Body of pancreas (tissue), 4 donors: ENCODE results near the gene SEPHS1.

Source experiments
- POLR2A ChIP-seq, 3 donors: fragments of 450-650 bp; IDR thresholded peaks; one replicate each; pipeline ENCODE4 v1.6.1; 2016; ENCODE audit warnings: antibody characterized with exemption in 3 of 3, mild to moderate bottlenecking in 2 of 3
- TF ChIP-seq, protein P1 (sequence below), 7 experiments: fragments of 450-650 bp in 4 of 7; fragments of 200-600 bp in 3 of 7; sonication (generic) in 3 of 7; IDR thresholded peaks; one replicate each; pipeline ENCODE4 v1.5.1; 2016 to 2019; ENCODE audit warnings: antibody characterized with exemption in 7 of 7

DNA sequence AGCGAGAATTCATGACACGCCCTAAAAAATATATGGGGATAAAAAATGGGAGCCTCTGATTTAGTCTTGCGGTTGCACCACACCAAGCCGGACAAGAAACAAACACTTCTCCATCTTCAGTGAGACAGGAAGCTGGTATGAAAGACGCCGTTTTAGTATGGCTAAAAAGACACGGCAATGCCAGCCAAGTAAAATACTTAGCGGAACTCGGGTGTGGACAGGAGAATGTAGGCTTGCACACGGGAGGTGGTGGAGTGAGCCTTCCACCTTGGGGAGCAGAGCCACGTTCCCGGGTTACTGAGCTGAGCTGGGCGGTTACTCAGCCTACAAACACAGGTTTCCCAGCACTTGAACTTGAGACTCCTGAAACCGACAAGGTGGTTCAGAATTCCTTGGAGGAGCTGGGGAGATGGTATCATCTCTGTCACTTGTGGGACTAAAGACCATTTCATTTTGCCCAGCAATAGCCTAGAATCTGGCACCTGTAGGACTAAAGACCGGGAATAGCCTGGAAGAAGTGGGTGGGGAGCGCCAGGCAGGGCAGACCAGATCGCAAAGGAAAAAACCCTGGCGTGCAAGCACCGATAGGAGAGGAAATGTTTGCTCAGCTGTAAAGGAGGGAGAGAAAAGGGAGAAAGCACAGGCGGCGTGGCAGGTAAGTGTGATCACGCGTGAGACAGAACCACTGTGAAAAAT is 34.8 kb upstream of the SEPHS1 start:
- TF ChIP-seq POLR2A (IDR thresholded peaks at IDR 0.05), result no peak
- TF ChIP-seq, protein P1, sequence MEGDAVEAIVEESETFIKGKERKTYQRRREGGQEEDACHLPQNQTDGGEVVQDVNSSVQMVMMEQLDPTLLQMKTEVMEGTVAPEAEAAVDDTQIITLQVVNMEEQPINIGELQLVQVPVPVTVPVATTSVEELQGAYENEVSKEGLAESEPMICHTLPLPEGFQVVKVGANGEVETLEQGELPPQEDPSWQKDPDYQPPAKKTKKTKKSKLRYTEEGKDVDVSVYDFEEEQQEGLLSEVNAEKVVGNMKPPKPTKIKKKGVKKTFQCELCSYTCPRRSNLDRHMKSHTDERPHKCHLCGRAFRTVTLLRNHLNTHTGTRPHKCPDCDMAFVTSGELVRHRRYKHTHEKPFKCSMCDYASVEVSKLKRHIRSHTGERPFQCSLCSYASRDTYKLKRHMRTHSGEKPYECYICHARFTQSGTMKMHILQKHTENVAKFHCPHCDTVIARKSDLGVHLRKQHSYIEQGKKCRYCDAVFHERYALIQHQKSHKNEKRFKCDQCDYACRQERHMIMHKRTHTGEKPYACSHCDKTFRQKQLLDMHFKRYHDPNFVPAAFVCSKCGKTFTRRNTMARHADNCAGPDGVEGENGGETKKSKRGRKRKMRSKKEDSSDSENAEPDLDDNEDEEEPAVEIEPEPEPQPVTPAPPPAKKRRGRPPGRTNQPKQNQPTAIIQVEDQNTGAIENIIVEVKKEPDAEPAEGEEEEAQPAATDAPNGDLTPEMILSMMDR (IDR thresholded peaks at IDR 0.05), result peak in 1 of 7 experiments; percentile 16
